ENCODE results near the gene FAM174C.

The FAM174C gene

GRCh38 chr19:1237027-1237659 lies 38.2 kb upstream of the FAM174C start:
- peak overlapping the region; percentile 48 to 78 (median 61) for H3K4me3 Mint-ChIP-seq
- H3K36me3 Mint-ChIP-seq (ENCODE audit: low read depth), result no peaks in the 10 kb centered on the region
- no peak overlapping the region for H3K27ac Mint-ChIP-seq
- peaks cover 22% of the 10 kb centered on the region for H3K4me1 Mint-ChIP-seq
- H3K9me3 Mint-ChIP-seq, result no peaks in the 10 kb centered on the region
- H3K27me3 Mint-ChIP-seq (ENCODE audit: low read depth), result no peaks in the 10 kb centered on the region
- TF ChIP-seq CTCF (IDR thresholded peaks at IDR 0.05; ENCODE audit: unreplicated experiment in 3 of 3), result no peak

GRCh38 chr19:1237754-1238368 lies 37.5 kb upstream of the FAM174C start, which contains the start of gene CBARP:
CBARP (minus strand) TSS chr19:1238005; CDS start chr19:1236100, 1,905 bp downstream.
- no peaks in the 10 kb centered on the region for H3K27me3 Mint-ChIP-seq (ENCODE audit: low read depth)
- H3K4me1 Mint-ChIP-seq, result peaks cover 15% of the 10 kb centered on the region
- H3K36me3 Mint-ChIP-seq (ENCODE audit: low read depth), result no peaks in the 10 kb centered on the region
- peak within 1 kb of the TSS; percentile 46 to 77 (median 74) for H3K27ac Mint-ChIP-seq
- H3K9me3 Mint-ChIP-seq, result no peaks in the 10 kb centered on the region
- peak within 1 kb of the TSS; percentile 82 to 86 (median 86) for H3K4me3 Mint-ChIP-seq
- TF ChIP-seq CTCF (IDR thresholded peaks at IDR 0.05; ENCODE audit: unreplicated experiment in 3 of 3), result no peak

GRCh38 chr19:1238369-1239303 lies 36.7 kb upstream of the FAM174C start:
- H3K9me3 Mint-ChIP-seq, result no peaks in the 10 kb centered on the region
- peaks cover 20% of the 10 kb centered on the region for H3K4me1 Mint-ChIP-seq
- no peaks in the 10 kb centered on the region for H3K36me3 Mint-ChIP-seq (ENCODE audit: low read depth)
- peak overlapping the region; percentile 82 to 86 (median 86) for H3K4me3 Mint-ChIP-seq
- TF ChIP-seq CTCF (IDR thresholded peaks at IDR 0.05; ENCODE audit: unreplicated experiment in 3 of 3), result no peak
- peak overlapping the region; percentile 46 to 77 (median 74) for H3K27ac Mint-ChIP-seq
- no peaks in the 10 kb centered on the region for H3K27me3 Mint-ChIP-seq (ENCODE audit: low read depth)

GRCh38 chr19:1239420-1239795 lies 35.9 kb upstream of the FAM174C start:
- Mint-ChIP-seq H3K27ac (peak overlapping the region; percentile 45 to 77 (median 74)), H3K36me3 (ENCODE audit: low read depth) (no peaks in the 10 kb centered on the region), H3K4me1 (peaks cover 21% of the 10 kb centered on the region), H3K4me3 (peak overlapping the region; percentile 82 to 86 (median 86)), H3K9me3 (no peaks in the 10 kb centered on the region), H3K27me3 (ENCODE audit: low read depth) (no peaks in the 10 kb centered on the region)
- TF ChIP-seq CTCF (IDR thresholded peaks at IDR 0.05; ENCODE audit: unreplicated experiment in 3 of 3), result no peak

GRCh38 chr19:1239796-1240737 lies 35.3 kb upstream of the FAM174C start:
- Mint-ChIP-seq H3K36me3 (ENCODE audit: low read depth) (no peaks in the 10 kb centered on the region), H3K4me3 (peak overlapping the region; percentile 82 to 89 (median 86)), H3K9me3 (no peaks in the 10 kb centered on the region), H3K4me1 (peaks cover 25% of the 10 kb centered on the region), H3K27ac (no peak overlapping the region), H3K27me3 (ENCODE audit: low read depth) (no peaks in the 10 kb centered on the region)
- TF ChIP-seq CTCF (IDR thresholded peaks at IDR 0.05; ENCODE audit: unreplicated experiment in 3 of 3), result peak; percentile 92 to 98 (median 94)
